H9 (cell line): ENCODE measurements around the gene PCDHAC2. TPM values are rescaled to one million over a fixed set of nuclear protein-coding genes. Genes with fewer than 3 reads are reported as not detected.

Source experiments
- DNase-seq: peaks from one replicate; pipeline ENCODE4 v3.0.0-alpha.2; 2017
- H2AFZ ChIP-seq: one replicate; pipeline ENCODE4 v1.6.1; 2013; ENCODE audit warnings: mild to moderate bottlenecking, low read length, control low read depth, moderate library complexity
- H2AK5ac ChIP-seq: 2 replicates; pipeline ENCODE4 v1.6.1; 2013; ENCODE audit warnings: low read length, control low read depth, mixed read lengths; ENCODE audit not compliant: insufficient read length
- H2BK120ac ChIP-seq: one replicate; pipeline ENCODE4 v1.6.1; 2013; ENCODE audit warnings: low read depth, mild to moderate bottlenecking, low read length, control low read depth, inconsistent platforms; ENCODE audit not compliant: poor library complexity, severe bottlenecking
- H2BK12ac ChIP-seq: 2 replicates; pipeline ENCODE4 v1.6.1; 2013; ENCODE audit warnings: low read length, control low read depth, mixed read lengths, low read depth; ENCODE audit not compliant: insufficient read length
- H2BK15ac ChIP-seq: 2 replicates; pipeline ENCODE4 v1.6.1; 2013; ENCODE audit warnings: low read depth, low read length, control low read depth
- H2BK20ac ChIP-seq: one replicate; pipeline ENCODE4 v1.6.1; 2013; ENCODE audit warnings: low read depth, mild to moderate bottlenecking, low read length, control low read depth, inconsistent platforms; ENCODE audit not compliant: poor library complexity, severe bottlenecking
- H2BK5ac ChIP-seq: 2 replicates; pipeline ENCODE4 v1.6.1; 2013; ENCODE audit warnings: low read length, control low read depth, mixed read lengths; ENCODE audit not compliant: insufficient read length
- H3K14ac ChIP-seq: 2 replicates; pipeline ENCODE4 v1.6.1; 2013; ENCODE audit warnings: low read length, control low read depth; ENCODE audit not compliant: insufficient read depth
- H3K18ac ChIP-seq: 2 replicates; pipeline ENCODE4 v1.6.1; 2013; ENCODE audit warnings: low read depth, mild to moderate bottlenecking, mixed read lengths, low read length, control low read depth; ENCODE audit not compliant: insufficient read length
- H3K23ac ChIP-seq: 2 replicates; pipeline ENCODE4 v1.6.1; 2013; ENCODE audit warnings: low read length, control low read depth, mixed read lengths, low read depth; ENCODE audit not compliant: insufficient read length
- H3K23me2 ChIP-seq: 2 replicates; pipeline ENCODE4 v1.6.1; 2013; ENCODE audit warnings: low read depth, mild to moderate bottlenecking, mixed read lengths, low read length, control low read depth; ENCODE audit not compliant: insufficient read length, poor library complexity, severe bottlenecking
- H3K27ac ChIP-seq: 2 replicates; pipeline ENCODE4 v1.5.1; 2013; ENCODE audit warnings: low read length, control low read depth, mixed read lengths, low read depth; ENCODE audit not compliant: insufficient read length
- H3K27me3 ChIP-seq: 2 replicates; pipeline ENCODE4 v1.6.1; 2013; ENCODE audit warnings: low read length, control low read depth, inconsistent platforms; ENCODE audit not compliant: insufficient read depth
- H3K4ac ChIP-seq: 2 replicates; pipeline ENCODE4 v1.6.1; 2013; ENCODE audit warnings: low read depth, mild to moderate bottlenecking, control low read depth, inconsistent platforms, low read length, moderate library complexity
- H3K4me1 ChIP-seq: 2 replicates; pipeline ENCODE4 v1.6.1; 2013; ENCODE audit warnings: low read length, control low read depth, inconsistent platforms; ENCODE audit not compliant: insufficient read depth
- H3K4me2 ChIP-seq: 2 replicates; pipeline ENCODE4 v1.6.1; 2013; ENCODE audit warnings: low read length, control low read depth, mixed read lengths; ENCODE audit not compliant: insufficient read length, insufficient read depth
- H3K56ac ChIP-seq: 2 replicates; pipeline ENCODE4 v1.6.1; 2013; ENCODE audit warnings: low read depth, mild to moderate bottlenecking, mixed read lengths, low read length, control low read depth; ENCODE audit not compliant: insufficient read length
- H3K79me1 ChIP-seq: 2 replicates; pipeline ENCODE4 v1.6.1; 2013; ENCODE audit warnings: low read depth, mild to moderate bottlenecking, moderate library complexity, low read length, control low read depth, inconsistent platforms; ENCODE audit not compliant: insufficient read depth, poor library complexity, severe bottlenecking
- H3K79me2 ChIP-seq: 2 replicates; pipeline ENCODE4 v1.6.1; 2013; ENCODE audit warnings: low read length, control low read depth, inconsistent platforms; ENCODE audit not compliant: insufficient read depth
- H3K9ac ChIP-seq: 2 replicates; pipeline ENCODE4 v1.6.1; 2013; ENCODE audit warnings: low read length, control low read depth, mixed read lengths; ENCODE audit not compliant: insufficient read length; ENCODE audit errors: extremely low read depth
- H3K9me3 ChIP-seq: one replicate; pipeline ENCODE4 v1.6.1; 2013; ENCODE audit warnings: low read depth, low read length, inconsistent platforms; ENCODE audit not compliant: control insufficient read depth
- H3T11ph ChIP-seq: one replicate; pipeline ENCODE4 v1.6.1; 2013; ENCODE audit warnings: mild to moderate bottlenecking, low read length, control low read depth, inconsistent platforms
- H4K20me1 ChIP-seq: one replicate; pipeline ENCODE4 v1.6.1; 2013; ENCODE audit not compliant: control insufficient read depth, insufficient read length, insufficient read depth
- H4K5ac ChIP-seq: 2 replicates; pipeline ENCODE4 v1.6.1; 2013; ENCODE audit warnings: low read depth, mild to moderate bottlenecking, mixed read lengths, low read length, control low read depth; ENCODE audit not compliant: insufficient read length
- H4K8ac ChIP-seq: replicated peaks from 2 replicates; pipeline ENCODE4 v1.6.1; 2013; ENCODE audit warnings: low read length, control low read depth, mixed read lengths, low read depth; ENCODE audit not compliant: insufficient read length
- H4K91ac ChIP-seq: 2 replicates; pipeline ENCODE4 v1.6.1; 2013; ENCODE audit warnings: low read depth, mild to moderate bottlenecking, moderate library complexity, mixed read lengths, low read length, control low read depth; ENCODE audit not compliant: insufficient read length
- H3K27ac Mint-ChIP-seq, 3 experiments: 2 replicates in 2 of 3; 3 replicates in 1 of 3; pipeline ENCODE4 v1.8.0; 2020 to 2021; ENCODE audit warnings: mixed read lengths in 3 of 3, mild to moderate bottlenecking in 1 of 3, moderate library complexity in 1 of 3
- H3K27me3 Mint-ChIP-seq: 2 replicates; pipeline ENCODE4 v1.8.0; 2021; ENCODE audit warnings: low read depth, mild to moderate bottlenecking, moderate library complexity, mixed read lengths
- H3K36me3 Mint-ChIP-seq, 3 experiments: 2 replicates in 2 of 3; 3 replicates in 1 of 3; pipeline ENCODE4 v1.8.0; 2020 to 2021; ENCODE audit warnings: low read depth in 3 of 3, mixed read lengths in 3 of 3; ENCODE audit not compliant: insufficient read depth in 1 of 3
- H3K4me1 Mint-ChIP-seq, 2 experiments: 2 replicates each; pipeline ENCODE4 v1.8.0; 2020; ENCODE audit warnings: mixed read lengths in 2 of 2
- H3K4me3 Mint-ChIP-seq, 2 experiments: 2 replicates in 1 of 2; 3 replicates in 1 of 2; pipeline ENCODE4 v1.8.0; 2020 to 2021; ENCODE audit warnings: mild to moderate bottlenecking in 2 of 2, mixed read lengths in 2 of 2, moderate library complexity in 1 of 2
- H3K9me3 Mint-ChIP-seq, 2 experiments: 2 replicates in 1 of 2; 3 replicates in 1 of 2; pipeline ENCODE4 v1.8.0; 2020; ENCODE audit warnings: mild to moderate bottlenecking in 2 of 2, mixed read lengths in 2 of 2, moderate library complexity in 1 of 2
- WGBS: extraction: QIAGEN DNeasy Blood & Tissue Kit; methylation state at CpG from one replicate; pipeline ENCODE4 v1.1.7; 2013; ENCODE audit warnings: missing lambda C conversion rate, low lambda C conversion rate, mixed read lengths; ENCODE audit not compliant: insufficient read length; ENCODE audit errors: extremely low coverage; 5-methylcytosine and 5-hydroxymethylcytosine counted together
- total RNA-seq: library from RNA; stranded (reverse); gene quantifications from 2 replicates; pipeline ENCODE4 v1.2.1, GENCODE V29; 2021
- TF ChIP-seq, protein P1 (sequence below): fragments of 200-600 bp; sonication (generic); conservative IDR thresholded peaks from 3 replicates; pipeline ENCODE4 v1.8.0; 2021; ENCODE audit warnings: antibody characterized with exemption, mild to moderate bottlenecking

Gene PCDHAC2
- total RNA-seq, 1 experiment from 2014 or later: 4.8 TPM

GRCh38 chr5:141002605-141002965 is 36.3 kb downstream of the PCDHAC2 start:
- Mint-ChIP-seq H3K4me1 (peaks cover 69 to 74% of the 10 kb centered on the region in 2 experiments), H3K4me3 (peak overlapping the region; percentile 69 to 85), H3K27me3 (peaks cover 4% of the 10 kb centered on the region; the same call in 1 of the 2 replicates), H3K36me3 (peaks cover 4 to 8% (median 6%) of the 10 kb centered on the region in 3 experiments; a peak in 6 of 7 replicates), H3K9me3 (no peaks in the 10 kb centered on the region), H3K27ac (peak overlapping the region; percentile 96 to 99 (median 99))
- Histone ChIP-seq H2AFZ (no peak overlapping the region), H4K5ac (no peak overlapping the region), H3K18ac (no peak overlapping the region), H2BK20ac (no peak overlapping the region), H3K27ac (peak overlapping the region; percentile 79), H3K23me2 (peaks cover 9% of the 10 kb centered on the region), H3K9me3 (no peaks in the 10 kb centered on the region), H3T11ph (no peak overlapping the region), H3K79me1 (no peaks in the 10 kb centered on the region), H3K9ac (no peak overlapping the region), H2BK5ac (no peak overlapping the region), H3K14ac (no peak overlapping the region), H4K91ac (peak overlapping the region; percentile 82), H3K56ac (no peak overlapping the region), H2BK12ac (no peak overlapping the region), H2AK5ac (peak overlapping the region; percentile 93), H4K20me1 (no peaks in the 10 kb centered on the region), H3K4ac (no peak overlapping the region), H2BK120ac (no peak overlapping the region), H3K79me2 (no peaks in the 10 kb centered on the region), H2BK15ac (no peak overlapping the region), H4K8ac (no peak overlapping the region), H3K4me1 (peaks cover 22% of the 10 kb centered on the region), H3K27me3 (no peaks in the 10 kb centered on the region), H3K4me2 (peak overlapping the region; percentile 89), H3K23ac (no peak overlapping the region)
- TF ChIP-seq, protein P1, sequence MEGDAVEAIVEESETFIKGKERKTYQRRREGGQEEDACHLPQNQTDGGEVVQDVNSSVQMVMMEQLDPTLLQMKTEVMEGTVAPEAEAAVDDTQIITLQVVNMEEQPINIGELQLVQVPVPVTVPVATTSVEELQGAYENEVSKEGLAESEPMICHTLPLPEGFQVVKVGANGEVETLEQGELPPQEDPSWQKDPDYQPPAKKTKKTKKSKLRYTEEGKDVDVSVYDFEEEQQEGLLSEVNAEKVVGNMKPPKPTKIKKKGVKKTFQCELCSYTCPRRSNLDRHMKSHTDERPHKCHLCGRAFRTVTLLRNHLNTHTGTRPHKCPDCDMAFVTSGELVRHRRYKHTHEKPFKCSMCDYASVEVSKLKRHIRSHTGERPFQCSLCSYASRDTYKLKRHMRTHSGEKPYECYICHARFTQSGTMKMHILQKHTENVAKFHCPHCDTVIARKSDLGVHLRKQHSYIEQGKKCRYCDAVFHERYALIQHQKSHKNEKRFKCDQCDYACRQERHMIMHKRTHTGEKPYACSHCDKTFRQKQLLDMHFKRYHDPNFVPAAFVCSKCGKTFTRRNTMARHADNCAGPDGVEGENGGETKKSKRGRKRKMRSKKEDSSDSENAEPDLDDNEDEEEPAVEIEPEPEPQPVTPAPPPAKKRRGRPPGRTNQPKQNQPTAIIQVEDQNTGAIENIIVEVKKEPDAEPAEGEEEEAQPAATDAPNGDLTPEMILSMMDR: no peak
- DNase-seq: no peak
- WGBS: no CpG with 5 or more reads among the region's 3 CpGs
